C4-2B (cell line): ENCODE measurements around the gene CA10.

Experiments used
- H3K27ac ChIP-seq: fragments of 450-650 bp; 2 replicates; pipeline ENCODE4 v1.5.1; 2017
- CTCF ChIP-seq: fragments of 450-650 bp; conservative IDR thresholded peaks from 2 replicates; pipeline ENCODE4 v1.5.1; 2017; ENCODE audit warnings: mild to moderate bottlenecking
- ZFX ChIP-seq: fragments of 450-650 bp; IDR thresholded peaks from 2 replicates; pipeline ENCODE4 v1.6.1; 2017

The CA10 gene

GRCh38 chr17:51954232-51954765 is 204.2 kb downstream of the CA10 start:
- TF ChIP-seq CTCF (no peak), ZFX (no peak)
- H3K27ac ChIP-seq: no peak overlapping the region

- no peak overlapping the region for H3K27ac ChIP-seq
- TF ChIP-seq ZFX (no peak), CTCF (no peak)
These were observed 206.8 kb downstream of the CA10 start for GRCh38 chr17:51951741-51952140.

GRCh38 chr17:51948128-51948527 is 210.4 kb downstream of the CA10 start:
- TF ChIP-seq ZFX (no peak), CTCF (no peak)
- H3K27ac ChIP-seq: no peak overlapping the region

- TF ChIP-seq CTCF (no peak), ZFX (no peak)
- H3K27ac ChIP-seq: no peak overlapping the region
These were observed 211.3 kb downstream of the CA10 start for GRCh38 chr17:51947160-51947735.

- H3K27ac ChIP-seq: no peak overlapping the region
- TF ChIP-seq ZFX (no peak), CTCF (no peak)
These were observed 212.2 kb downstream of the CA10 start for GRCh38 chr17:51946311-51946710.

- no peak overlapping the region for H3K27ac ChIP-seq
- TF ChIP-seq CTCF: no peak
- TF ChIP-seq ZFX: no peak
These were observed 217.2 kb downstream of the CA10 start for GRCh38 chr17:51941272-51941671.

- TF ChIP-seq CTCF (no peak), ZFX (no peak)
- H3K27ac ChIP-seq: no peak overlapping the region
These were observed 221.2 kb downstream of the CA10 start for GRCh38 chr17:51937264-51937663.
